Smooth muscle cell (in vitro differentiated cells): ENCODE measurements around the gene KIF26B. TPM values are rescaled to one million over a fixed set of nuclear protein-coding genes. Genes with fewer than 3 reads are reported as not detected.
A peak's percentile ranks its signal among the peaks of the same experiment; 100 is the strongest.

Experiments used
- DNase-seq: peaks from one replicate; lab custom pipeline; 2025; ENCODE audit not compliant: unreplicated experiment; lab: John Stamatoyannopoulos, UW
- H2AFZ ChIP-seq: fragments of 200-600 bp; sonication (generic); 2 replicates; pipeline ENCODE4 v1.6.0; 2016; ENCODE audit warnings: antibody characterized with exemption, low read depth, mild to moderate bottlenecking
- H3F3A ChIP-seq: fragments of 200-600 bp; sonication (generic); 2 replicates; pipeline ENCODE4 v1.6.0; 2017; ENCODE audit warnings: antibody characterized with exemption, low read depth
- H3K27ac ChIP-seq: fragments of 200-600 bp; sonication (generic); 2 replicates; pipeline ENCODE4 v1.5.1; 2016; ENCODE audit warnings: low read depth, mild to moderate bottlenecking
- H3K27me3 ChIP-seq: fragments of 200-600 bp; sonication (generic); 2 replicates; pipeline ENCODE4 v1.6.1; 2016; ENCODE audit warnings: low read depth, mild to moderate bottlenecking
- H3K36me3 ChIP-seq: fragments of 200-600 bp; sonication (generic); 2 replicates; pipeline ENCODE4 v1.5.1; 2016; ENCODE audit warnings: low read depth
- H3K4me1 ChIP-seq: fragments of 200-600 bp; sonication (generic); 2 replicates; pipeline ENCODE4 v1.5.1; 2016; ENCODE audit warnings: low read depth
- H3K4me2 ChIP-seq: fragments of 200-600 bp; sonication (generic); 2 replicates; pipeline ENCODE4 v1.6.0; 2016; ENCODE audit warnings: mild to moderate bottlenecking
- H3K4me3 ChIP-seq: fragments of 200-600 bp; sonication (generic); 2 replicates; pipeline ENCODE4 v1.5.1; 2016; ENCODE audit warnings: mild to moderate bottlenecking
- H3K79me2 ChIP-seq: fragments of 200-600 bp; sonication (generic); 2 replicates; pipeline ENCODE4 v1.6.0; 2016; ENCODE audit warnings: low read depth, mild to moderate bottlenecking
- H3K9ac ChIP-seq: fragments of 200-600 bp; sonication (generic); 2 replicates; pipeline ENCODE4 v1.6.0; 2016; ENCODE audit warnings: low read depth
- H3K9me3 ChIP-seq: fragments of 200-600 bp; sonication (generic); replicated peaks from 2 replicates; pipeline ENCODE4 v1.5.1; 2016; ENCODE audit warnings: low read depth
- H4K20me1 ChIP-seq: fragments of 200-600 bp; sonication (generic); 2 replicates; pipeline ENCODE4 v1.6.0; 2016; ENCODE audit warnings: low read depth
- WGBS: methylation state at CpG from one replicate; pipeline ENCODE4 v1.1.7; 2016; ENCODE audit warnings: low lambda C conversion rate; 5-methylcytosine and 5-hydroxymethylcytosine counted together
- polyA plus RNA-seq: library from polyadenylated mRNA; unstranded; fragments of >200 nt; fragmentation: Nextera tagmentation; extraction: Ambion mirVana; gene quantifications from 2 replicates; pipeline ENCODE4 v1.2.1, GENCODE V29; 2016
- total RNA-seq: library from RNA; depleted of rRNA; stranded (reverse); fragments of >200 nt; gene quantifications from 2 replicates; pipeline ENCODE4 v1.2.3, GENCODE V29; 2014
- TF ChIP-seq, protein P1 (sequence below): fragments of 200-600 bp; sonication (generic); IDR thresholded peaks from 2 replicates; pipeline ENCODE4 v1.5.1; 2017; ENCODE audit warnings: borderline replicate concordance, mild to moderate bottlenecking, antibody characterized with exemption; ENCODE audit not compliant: insufficient read depth, poor library complexity, severe bottlenecking

The KIF26B gene
- total and polyA plus RNA-seq, 2 experiments from 2014 or later, result 24.9 to 43.3 TPM

DNA sequence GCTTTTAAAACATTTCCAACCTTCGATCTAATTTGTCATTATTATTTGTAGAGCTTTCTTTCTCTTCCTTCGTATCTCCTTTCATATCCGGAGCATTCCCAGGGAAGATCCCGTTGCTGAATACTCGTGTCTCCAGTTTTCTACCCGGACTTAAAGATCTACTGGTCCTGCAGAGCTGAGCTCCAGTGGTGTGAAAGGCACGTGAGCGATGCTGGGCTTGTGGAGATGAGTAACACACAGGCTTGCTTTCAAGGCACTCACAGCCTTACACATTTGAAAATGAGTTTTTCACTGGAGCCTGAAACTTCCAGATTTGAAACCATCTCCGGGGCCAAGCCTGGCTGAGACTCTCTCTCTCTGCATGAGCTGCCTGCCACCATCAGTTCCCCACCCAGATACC lies 428.3 kb downstream of the KIF26B start:
- Histone ChIP-seq H3K4me1 (peaks cover 3% of the 10 kb centered on the region), H3K27me3 (no peaks in the 10 kb centered on the region), H3K4me2 (peak overlapping the region; percentile 46), H3K9ac (no peak overlapping the region), H3F3A (peaks cover 24% of the 10 kb centered on the region), H4K20me1 (peaks cover 7% of the 10 kb centered on the region), H3K36me3 (no peaks in the 10 kb centered on the region), H3K27ac (peak overlapping the region; percentile 90), H3K79me2 (peaks cover 10% of the 10 kb centered on the region), H2AFZ (no peak overlapping the region), H3K4me3 (no peak overlapping the region), H3K9me3 (no peaks in the 10 kb centered on the region)
- 36% methylated on average over 9 of the region's 9 CpGs for WGBS
- DNase-seq, result no peak
- TF ChIP-seq, protein P1, sequence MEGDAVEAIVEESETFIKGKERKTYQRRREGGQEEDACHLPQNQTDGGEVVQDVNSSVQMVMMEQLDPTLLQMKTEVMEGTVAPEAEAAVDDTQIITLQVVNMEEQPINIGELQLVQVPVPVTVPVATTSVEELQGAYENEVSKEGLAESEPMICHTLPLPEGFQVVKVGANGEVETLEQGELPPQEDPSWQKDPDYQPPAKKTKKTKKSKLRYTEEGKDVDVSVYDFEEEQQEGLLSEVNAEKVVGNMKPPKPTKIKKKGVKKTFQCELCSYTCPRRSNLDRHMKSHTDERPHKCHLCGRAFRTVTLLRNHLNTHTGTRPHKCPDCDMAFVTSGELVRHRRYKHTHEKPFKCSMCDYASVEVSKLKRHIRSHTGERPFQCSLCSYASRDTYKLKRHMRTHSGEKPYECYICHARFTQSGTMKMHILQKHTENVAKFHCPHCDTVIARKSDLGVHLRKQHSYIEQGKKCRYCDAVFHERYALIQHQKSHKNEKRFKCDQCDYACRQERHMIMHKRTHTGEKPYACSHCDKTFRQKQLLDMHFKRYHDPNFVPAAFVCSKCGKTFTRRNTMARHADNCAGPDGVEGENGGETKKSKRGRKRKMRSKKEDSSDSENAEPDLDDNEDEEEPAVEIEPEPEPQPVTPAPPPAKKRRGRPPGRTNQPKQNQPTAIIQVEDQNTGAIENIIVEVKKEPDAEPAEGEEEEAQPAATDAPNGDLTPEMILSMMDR, result no peak

DNA sequence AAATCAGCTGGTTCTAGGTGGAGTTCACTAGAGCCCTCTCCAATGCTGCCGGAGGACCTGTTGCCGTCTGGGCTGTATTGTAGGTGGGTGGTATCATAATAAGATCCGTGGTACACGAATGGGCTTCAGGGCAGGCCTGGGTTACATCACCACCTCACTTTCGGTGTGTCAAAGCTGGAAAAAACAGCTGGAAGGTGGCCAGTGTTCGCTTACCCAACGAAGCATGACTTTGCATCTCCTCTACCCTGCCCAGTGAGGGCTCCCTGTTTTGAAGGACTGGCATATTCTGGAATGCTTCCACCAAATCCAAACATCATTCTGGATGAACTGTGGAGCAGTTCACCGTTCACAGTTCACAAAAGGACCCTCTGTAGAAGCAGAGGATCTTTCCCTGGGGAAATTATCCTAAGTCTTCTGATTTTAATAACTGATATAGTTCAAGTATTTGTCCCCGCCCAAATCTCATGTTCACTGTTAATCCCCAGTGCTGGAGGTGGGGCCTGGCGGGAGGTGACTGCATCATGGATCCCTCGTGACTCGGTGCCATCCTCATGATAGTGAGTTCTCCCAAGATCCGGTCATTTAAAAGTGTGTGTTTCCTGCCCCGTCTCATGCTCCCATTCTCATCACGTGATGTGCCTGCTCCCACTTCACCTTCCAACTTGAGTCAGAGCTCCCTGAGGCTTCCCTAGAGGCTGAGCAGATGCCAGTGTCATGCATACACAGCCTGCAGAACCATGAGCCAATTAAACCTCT lies 429.0 kb downstream of the KIF26B start:
- TF ChIP-seq, protein P1, result no peak
- peak overlapping the region; percentile 46 for H3K4me2 ChIP-seq
- H3K9me3 ChIP-seq, result no peaks in the 10 kb centered on the region
- no peak overlapping the region for H2AFZ ChIP-seq
- H3K9ac ChIP-seq, result no peak overlapping the region
- peak overlapping the region; percentile 90 for H3K27ac ChIP-seq
- H3K4me3 ChIP-seq, result no peak overlapping the region
- H3K4me1 ChIP-seq, result peaks cover 3% of the 10 kb centered on the region
- peaks cover 26% of the 10 kb centered on the region for H3F3A ChIP-seq
- WGBS, result 73% methylated on average over 15 of the region's 15 CpGs
- no peaks in the 10 kb centered on the region for H3K36me3 ChIP-seq
- no peaks in the 10 kb centered on the region for H3K27me3 ChIP-seq
- no peak for DNase-seq
- H4K20me1 ChIP-seq, result peaks cover 7% of the 10 kb centered on the region
- peaks cover 14% of the 10 kb centered on the region for H3K79me2 ChIP-seq

DNA sequence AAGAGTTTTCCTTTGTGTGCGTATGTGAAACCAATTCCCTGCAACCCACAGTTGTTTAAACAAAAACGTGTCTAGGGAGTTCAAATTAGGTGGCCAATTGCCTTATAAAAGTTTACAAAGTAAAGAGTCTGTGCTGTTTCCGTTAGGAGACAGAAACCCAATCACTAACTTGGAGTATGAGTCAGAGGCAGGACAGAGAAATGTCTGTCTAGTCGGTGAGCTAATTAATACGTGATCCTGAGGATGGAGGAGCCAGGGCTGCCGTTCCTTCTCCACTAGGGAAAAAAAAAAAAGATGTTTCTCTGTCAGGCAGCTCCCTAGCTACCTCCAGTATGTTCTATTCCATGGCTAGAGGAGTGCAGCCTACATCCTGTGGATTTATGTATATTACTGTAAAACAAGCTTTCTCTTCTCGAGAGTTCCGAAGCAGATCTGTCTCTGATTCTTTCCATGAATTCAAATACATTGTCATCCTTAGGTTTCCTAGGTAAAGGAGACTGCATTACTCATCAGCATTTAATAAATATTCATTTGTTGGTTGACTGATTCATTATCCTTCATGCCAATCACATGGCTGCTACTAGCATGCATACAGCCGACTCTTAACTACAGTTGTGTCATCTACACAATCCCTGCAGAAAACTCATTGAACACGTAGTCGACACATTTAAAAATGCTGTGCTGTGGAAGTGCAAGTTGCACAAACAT lies 430.6 kb downstream of the KIF26B start:
- Histone ChIP-seq H2AFZ (no peak overlapping the region), H3K36me3 (no peaks in the 10 kb centered on the region), H3K4me1 (peaks cover 3% of the 10 kb centered on the region), H3K27me3 (no peaks in the 10 kb centered on the region), H3K27ac (peak overlapping the region; percentile 90), H3F3A (peaks cover 26% of the 10 kb centered on the region), H4K20me1 (peaks cover under 1% of the 10 kb centered on the region), H3K4me2 (peak overlapping the region; percentile 73), H3K9me3 (no peaks in the 10 kb centered on the region), H3K4me3 (no peak overlapping the region), H3K79me2 (peaks cover 16% of the 10 kb centered on the region), H3K9ac (peak overlapping the region; percentile 59)
- TF ChIP-seq, protein P1, result no peak
- no peak for DNase-seq
- WGBS, result 17% methylated on average over 11 of the region's 11 CpGs
